NT2/D1 (cell line): Measurements from ENCODE around the gene SPIRE1.

Source experiments
- SUZ12 ChIP-seq: IDR thresholded peaks from 2 replicates; pipeline ENCODE4 v1.6.1; 2011; ENCODE audit not compliant: insufficient read length, insufficient read depth; ENCODE audit errors: extremely low read depth
- YY1 ChIP-seq: IDR thresholded peaks from 2 replicates; pipeline ENCODE4 v1.6.1; 2011; ENCODE audit not compliant: insufficient read length, insufficient read depth
- ZNF274 ChIP-seq: IDR thresholded peaks from 2 replicates; pipeline ENCODE4 v1.6.1; 2011; ENCODE audit warnings: mild to moderate bottlenecking, low read depth, low read length

DNA sequence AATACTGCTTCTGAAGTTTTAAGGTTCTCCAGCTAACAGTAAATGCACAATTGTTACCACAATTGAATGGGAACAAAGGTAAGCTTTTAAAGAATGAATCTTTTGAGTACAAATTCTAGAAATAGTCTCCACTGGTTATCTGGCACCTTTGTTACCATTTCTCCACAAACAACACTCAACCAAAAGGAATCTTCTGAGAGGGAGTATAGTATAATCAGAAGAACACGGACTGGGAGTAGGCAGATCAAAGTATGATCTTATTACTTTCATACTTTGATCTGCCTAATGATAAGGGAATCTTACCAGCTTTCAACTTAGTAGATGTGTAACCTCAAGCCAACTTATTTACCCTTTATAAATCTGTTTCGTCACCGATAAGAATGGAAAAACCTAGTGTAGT, 43.3 kb upstream of the SPIRE1 start:
- no peak for TF ChIP-seq YY1
- no peak for TF ChIP-seq ZNF274
- TF ChIP-seq SUZ12, result no peak
